GOT3 (cell line): ENCODE data around the gene KCNH1.

Source experiments
- DNase-seq: peaks from one replicate; lab custom pipeline; 2025; ENCODE audit warnings: mixed read lengths; lab: John Stamatoyannopoulos, UW

KCNH1 gene

DNA sequence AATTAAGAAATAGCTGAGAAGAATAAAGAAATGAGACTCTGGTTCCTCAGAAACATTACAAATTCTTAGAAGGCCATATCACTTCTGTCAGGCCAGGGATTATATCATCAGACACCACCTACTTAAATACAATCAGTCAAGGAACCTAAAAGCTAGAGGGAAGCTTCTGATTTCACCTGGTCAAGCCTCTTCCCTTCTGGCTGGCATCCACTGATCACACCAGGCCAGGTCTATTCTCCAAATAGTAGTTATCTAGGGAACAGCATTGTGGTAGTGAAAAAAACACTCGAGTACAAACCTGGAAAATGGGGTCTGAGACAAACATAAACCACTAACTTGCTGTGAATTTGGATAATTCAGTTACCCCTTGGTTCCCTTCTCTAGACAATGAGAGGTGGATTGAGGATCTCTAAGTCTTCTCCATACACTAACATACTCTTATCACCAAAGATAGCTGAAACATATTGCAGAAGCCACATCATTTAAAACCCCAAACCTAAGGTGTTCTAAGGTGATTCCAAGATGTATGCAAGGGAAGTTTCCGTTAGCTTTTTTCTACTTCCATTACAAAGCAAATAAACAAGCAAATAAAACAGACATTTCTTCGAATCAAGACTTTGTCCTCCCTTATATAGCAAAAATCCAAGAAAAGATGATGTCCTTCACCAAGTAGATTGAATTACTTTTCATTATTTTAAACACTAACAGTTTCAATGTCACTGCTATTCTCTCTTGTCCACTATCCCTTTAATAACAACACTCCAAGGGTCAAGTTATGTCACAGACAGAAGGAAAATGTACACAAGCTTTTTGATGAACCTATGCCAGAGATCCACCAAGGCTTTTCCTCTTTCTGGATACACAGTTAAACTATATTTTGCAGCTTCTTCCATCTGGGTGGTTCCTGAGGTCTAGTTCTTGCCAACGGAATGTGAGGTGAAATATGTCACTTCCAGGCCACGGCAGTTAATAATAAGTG, 212.9 kb downstream of the KCNH1 start:
- DNase-seq, result no peak

- DNase-seq, result no peak
Measured at GRCh38 chr1:210920258-210920657, 213.7 kb downstream of the KCNH1 start.

DNA sequence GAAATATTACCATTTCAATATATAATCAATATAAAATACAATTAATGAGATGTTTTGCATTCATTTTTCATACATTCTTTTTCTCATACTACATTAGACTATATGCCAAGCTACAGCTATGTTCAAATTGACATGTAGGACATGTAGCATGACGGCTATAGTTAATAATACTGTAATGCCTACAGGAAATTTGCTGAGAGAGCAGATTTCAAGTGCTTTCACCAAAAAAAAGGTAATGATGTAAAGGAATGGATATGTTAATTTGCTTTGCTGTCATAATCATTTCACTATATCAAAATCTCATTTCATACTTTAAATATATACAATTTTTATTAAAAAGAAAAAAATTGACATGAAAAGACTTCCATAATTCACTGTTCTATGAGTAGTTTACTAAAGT, 215.1 kb downstream of the KCNH1 start:
- no peak for DNase-seq

DNA sequence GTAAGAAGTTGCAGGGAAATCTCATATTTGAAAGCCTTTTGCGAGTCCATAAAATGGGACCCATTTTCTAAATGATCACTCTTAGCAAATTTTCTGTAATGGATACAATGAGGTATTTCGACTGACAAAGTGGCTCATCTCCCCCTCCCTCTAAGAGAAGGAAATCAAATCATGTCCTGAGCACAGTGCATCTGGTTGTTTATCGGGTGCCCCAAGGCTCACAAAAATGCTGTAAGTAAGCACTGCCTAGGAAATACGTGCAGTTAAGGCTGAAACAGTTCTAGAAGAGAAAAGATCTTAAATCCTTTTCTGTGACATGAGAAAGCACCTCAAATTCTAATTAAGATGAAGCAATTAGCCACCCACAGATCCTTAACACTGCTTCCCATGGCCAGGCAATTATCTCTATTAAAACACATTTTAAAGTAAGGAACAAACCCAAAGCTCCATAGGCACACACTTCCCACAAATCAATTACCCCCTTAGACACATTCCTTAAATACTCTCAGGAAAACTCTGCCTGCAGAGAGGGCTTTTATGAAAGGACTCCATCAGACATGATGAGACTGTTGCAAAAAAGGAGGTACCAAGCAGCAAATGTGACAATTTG, 216.3 kb downstream of the KCNH1 start:
- DNase-seq, result no peak

GRCh38 chr1:210916548-210916947, 217.4 kb downstream of the KCNH1 start:
- no peak for DNase-seq

GRCh38 chr1:210915890-210916507, 217.9 kb downstream of the KCNH1 start:
- DNase-seq, result no peak

- DNase-seq, result no peak
Measured at GRCh38 chr1:210912752-210913151, 221.2 kb downstream of the KCNH1 start.

GRCh38 chr1:210910020-210910575, 223.8 kb downstream of the KCNH1 start:
- no peak for DNase-seq

DNA sequence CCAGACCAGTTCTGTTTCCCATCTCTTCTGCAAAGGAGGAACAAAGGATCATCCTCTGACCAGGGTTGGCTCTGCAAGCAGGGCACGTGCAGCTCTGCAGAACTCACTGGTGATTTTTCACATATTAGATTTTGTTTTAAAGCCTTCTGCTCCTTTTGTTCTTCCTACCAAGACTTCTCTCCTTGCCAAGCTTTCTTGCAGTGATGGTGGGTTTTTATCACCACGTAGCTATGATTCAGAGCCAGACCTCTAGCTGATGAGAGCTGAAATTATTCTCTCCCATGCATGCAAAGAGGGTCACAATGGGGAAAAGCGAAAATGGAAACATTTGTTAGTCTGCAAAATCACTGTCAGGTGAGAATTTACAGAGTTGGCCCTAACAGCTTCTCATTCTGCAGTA, 225.2 kb downstream of the KCNH1 start:
- DNase-seq, result no peak

DNA sequence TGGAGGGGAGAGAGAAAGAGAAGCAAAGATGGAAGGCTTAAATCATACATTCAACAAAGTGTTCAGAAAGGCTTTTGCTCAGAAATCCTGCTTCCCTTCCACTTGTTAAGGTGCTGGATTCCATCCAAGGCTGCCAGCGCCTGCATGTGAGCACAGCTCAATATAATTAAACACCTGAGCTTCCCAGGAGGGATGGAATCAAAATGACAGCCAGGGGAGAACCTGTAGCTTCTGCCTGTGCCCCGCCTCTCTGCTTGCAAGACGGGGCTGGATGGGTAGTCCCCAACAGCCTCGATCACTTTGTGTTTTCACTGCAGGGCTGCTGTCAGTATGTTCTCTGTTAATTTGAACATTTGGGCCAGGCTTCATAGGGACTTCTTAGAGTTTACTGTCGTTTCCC, 225.7 kb downstream of the KCNH1 start:
- no peak for DNase-seq

- no peak for DNase-seq
Measured at GRCh38 chr1:210907251-210907805, 226.6 kb downstream of the KCNH1 start.

DNA sequence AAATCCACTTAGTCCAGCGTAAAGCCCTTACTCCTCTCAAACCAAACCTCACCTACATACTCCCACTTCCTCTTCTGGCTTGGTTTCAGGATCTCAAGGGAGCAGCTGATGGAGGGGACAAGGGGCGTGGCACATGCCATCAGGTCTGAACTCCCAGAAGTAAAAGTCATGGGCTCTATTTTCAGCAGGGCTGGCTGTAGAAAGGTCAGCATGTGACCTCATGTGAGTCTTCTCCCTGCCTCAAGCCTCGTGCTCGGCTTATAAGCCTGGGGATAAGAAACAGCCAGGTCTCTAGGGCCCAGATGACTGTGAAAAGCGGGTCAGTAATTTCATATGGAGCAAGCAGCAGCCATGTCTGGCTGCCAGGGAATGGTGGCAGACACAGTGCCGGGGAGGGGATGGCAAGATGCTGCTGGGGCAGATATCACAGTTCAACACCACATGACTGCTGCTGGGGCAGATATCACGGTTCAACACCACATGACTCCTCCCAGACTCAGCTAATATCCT, 227.9 kb downstream of the KCNH1 start:
- no peak for DNase-seq

- no peak for DNase-seq
Measured at GRCh38 chr1:210905365-210905904, 228.5 kb downstream of the KCNH1 start.

- DNase-seq, result no peak
Measured at GRCh38 chr1:210901981-210902770, 231.8 kb downstream of the KCNH1 start.

- DNase-seq, result no peak
Measured at GRCh38 chr1:210900820-210901219, 233.1 kb downstream of the KCNH1 start.

DNA sequence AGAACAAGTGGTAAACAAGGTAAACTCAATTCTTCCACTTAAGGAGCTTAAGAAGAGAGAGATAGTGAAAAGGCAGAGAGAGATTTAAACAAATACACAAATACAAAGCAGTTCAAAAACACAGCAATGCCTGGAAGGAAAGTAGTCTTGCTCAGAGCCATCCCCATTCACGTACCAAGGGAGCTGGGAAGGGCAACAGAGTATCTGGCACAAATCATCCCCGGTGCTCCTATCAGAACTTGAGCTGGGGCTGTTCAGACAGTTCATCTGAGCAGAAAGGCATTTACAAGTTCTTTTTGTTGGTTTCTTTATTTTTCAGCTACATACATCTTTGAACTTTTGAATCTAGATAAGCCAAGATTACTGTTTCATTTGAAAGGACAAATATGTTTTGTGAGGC, 233.9 kb downstream of the KCNH1 start:
- DNase-seq, result no peak

- no peak for DNase-seq
Measured at GRCh38 chr1:210899676-210900075, 234.3 kb downstream of the KCNH1 start.

DNA sequence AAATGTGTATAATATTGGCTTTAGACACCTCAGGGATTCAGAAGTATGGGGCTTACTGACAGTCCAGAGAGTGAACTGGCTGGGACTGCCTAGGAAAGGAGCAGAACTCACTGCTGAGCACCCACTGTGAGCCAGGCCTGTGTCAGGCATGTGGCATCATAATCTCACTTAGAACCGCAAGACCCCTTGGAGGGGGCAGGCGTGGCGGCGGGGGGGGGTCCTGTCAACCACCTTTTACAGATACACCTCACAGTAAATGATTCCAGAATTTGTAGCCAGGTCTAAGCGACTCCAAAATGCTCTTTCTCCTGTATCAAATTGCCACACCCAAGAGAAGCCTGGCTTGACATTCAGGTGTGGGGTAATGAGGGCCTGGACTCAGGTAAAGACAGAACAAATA, 235.5 kb downstream of the KCNH1 start:
- no peak for DNase-seq

- no peak for DNase-seq
Measured at GRCh38 chr1:210883821-210884220, 250.1 kb downstream of the KCNH1 start.

DNA sequence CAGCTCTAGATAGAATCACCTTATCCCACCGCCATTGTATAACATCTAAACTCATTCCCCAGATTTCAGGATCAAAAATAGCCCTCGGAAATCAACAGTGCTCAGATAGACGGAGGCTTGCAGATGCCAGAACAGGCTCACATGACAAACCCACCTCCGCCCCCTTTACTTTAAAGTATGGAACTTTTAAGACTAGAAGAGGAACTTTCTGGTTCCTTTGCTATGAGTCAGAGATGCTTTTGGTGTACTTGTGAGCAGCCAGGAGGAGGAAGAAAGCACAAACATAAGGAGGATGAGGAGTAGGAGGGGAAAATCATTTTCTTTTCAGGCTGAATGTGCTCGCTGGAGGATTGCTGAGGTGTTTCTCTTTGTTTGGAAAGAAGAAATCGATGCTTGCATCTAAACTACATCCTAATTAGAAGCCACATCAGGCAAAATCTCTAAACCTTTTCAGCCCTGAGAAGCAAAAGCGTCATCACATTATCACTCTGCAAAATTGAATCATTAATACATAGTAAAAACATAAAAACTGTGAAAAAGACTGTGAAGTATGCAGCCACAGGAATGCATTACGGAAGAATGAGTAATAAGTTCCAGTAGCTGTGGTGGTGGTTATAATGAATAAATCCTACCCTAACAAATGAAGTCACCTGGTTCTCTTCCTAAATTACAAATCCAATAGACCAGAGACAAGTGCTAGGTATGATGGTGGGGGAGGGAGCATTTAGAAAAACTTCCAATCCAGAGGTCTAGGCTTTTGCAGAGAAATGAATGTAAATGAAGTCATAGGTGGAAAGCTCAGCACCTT, 251.3 kb downstream of the KCNH1 start:
- no peak for DNase-seq
